ENCODE measurements around the gene ANKRD45.
"Not testable (repeated sequence)": the region's sequence is repeated elsewhere in the genome, so short reads cannot be mapped to it uniquely, and the experiment has no call there.

The ANKRD45 gene, protein sequence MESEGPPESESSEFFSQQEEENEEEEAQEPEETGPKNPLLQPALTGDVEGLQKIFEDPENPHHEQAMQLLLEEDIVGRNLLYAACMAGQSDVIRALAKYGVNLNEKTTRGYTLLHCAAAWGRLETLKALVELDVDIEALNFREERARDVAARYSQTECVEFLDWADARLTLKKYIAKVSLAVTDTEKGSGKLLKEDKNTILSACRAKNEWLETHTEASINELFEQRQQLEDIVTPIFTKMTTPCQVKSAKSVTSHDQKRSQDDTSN

DNA sequence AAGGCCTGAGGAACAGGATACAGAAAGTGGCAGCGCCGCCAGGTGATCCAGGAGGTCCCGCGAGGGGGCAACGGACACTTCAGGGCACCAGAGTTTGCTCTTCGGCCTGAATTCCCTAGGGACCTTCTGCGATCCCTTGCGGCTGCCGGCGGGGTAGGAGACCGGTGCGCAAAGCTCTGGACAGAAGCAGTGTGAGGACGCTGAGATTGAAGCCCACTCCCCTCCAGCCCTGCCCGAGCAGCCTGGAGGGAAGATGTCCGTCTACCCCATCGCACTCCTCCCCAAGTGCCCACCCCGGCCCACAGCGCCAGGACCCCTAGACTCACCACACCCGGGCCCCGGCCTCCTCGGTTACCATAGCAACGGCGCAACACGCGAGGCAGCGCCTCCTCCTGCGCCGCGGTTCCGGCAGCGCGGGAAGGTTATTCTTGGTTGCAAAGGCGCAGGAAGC, at the start of gene ANKRD45:
TSS of gene ANKRD45 (minus strand) at position 361 of the 451 bp plus-strand sequence. CDS start 10,433 bp downstream, outside the sequence.
- DNase-seq: peak; percentile 71 to 77

DNA sequence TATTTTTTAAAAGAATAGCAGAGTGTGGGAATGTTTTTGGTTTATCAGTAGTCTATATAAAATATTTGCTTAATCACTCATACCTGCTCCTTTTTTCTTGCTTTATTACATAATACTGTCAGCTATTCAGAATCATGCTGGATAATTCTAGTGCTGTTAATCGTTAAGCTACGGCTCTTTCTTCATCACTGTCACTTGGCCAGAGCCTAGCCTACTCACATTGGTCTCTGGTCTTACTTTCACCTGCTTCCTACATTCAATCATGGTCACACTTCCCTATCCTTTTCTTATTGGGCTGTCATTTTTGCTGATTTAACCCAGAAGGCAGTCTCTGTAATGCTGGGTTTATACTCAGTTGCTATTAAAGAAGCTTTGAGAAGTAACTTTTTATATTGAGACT, 47.6 kb upstream of the ANKRD45 start:
- no peak for DNase-seq

DNA sequence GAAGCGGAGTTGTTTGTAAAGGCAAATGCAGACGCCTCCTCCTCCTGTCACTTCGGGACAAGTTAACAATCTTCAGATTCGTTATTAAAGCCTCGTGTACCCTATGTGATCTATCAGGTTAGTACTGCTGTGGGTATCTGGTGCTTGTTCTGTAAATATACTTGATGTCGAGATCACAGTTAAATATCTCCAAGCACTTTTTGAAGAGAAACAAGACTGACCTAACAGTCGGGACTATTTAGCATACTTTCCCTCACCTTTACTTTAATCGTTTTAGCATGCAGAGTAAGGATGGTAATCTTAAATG, 45.8 kb upstream of the ANKRD45 start:
- DNase-seq: no peak

DNA sequence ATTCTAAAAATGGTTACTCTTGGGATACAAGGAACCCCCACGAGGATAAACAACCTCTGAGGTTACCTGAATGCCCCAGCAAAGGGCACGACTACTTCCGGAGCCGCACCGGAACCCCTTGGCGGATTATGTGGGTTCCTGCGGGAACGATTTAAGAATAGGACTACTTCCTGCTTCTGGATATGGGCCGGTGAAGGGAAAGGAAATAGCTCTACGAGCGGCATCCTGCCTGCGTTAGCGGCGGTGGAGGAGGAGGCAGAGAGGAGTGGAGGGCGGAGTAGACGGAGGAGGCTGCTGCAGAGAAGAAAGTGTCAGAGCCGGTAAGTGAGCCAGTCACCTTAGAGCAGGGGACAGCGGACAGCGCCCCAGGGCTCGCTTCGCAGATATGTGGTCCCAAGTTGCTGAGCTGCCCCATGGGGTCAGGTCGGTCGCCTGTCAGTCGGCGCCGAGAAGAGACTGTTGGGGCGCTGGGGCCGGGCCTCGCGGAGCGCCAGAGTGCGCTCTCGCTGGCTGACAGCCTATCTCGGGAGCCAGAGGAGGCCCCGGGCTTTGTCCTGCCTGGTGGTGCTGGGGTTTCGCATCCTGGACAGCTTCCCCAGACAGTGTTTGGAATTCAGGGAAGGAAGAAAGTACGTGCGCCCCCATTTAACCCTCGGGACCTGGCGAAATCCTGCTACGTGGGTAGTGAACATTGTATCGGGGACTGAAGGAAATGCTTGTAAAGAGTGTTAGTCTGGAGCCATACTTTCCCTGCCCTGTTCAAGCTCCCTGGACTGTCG, 45.3 kb upstream of the ANKRD45 start, which contains the start of gene KLHL20:
TSS of gene KLHL20 (plus strand) at position 223 of the 779 bp plus-strand sequence. CDS start 1,063 bp downstream, outside the sequence.
- DNase-seq: peak; percentile 81 to 85

DNA sequence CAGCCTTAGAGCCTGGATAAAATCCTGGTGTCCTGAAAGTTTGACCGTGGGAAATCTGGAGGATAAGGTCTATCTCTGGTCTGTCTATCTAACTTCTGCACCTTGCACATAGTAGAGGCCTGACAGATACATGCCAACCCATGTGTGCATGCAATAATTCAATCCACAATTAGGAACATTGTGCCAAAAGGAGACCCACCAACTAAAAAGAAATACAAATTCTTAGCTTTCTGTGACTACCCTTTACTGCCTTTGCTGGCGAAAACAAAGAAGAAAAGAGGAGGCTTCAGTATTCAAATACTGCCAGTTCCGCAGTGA, 44.7 kb upstream of the ANKRD45 start:
- DNase-seq: no peak

DNA sequence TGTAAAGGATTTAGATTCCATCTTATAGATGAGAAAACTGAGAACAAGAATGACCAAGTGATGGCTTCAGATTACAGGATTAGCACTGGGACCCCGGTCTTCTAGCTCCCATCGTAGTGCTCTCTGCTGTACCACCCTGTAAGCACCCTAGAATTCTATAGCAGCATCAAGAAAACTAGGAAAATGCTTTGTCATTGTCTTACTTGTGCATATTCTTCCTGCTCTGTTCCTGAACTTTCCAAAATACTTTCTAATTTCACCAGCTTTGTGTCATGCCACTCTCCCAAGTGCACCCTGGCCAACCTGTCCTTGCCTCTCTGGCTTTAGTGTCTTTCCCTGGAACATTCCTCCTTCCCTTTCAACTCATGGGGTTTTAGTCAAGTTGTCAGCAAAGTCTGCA, 39.1 kb upstream of the ANKRD45 start:
- no peak for DNase-seq

DNA sequence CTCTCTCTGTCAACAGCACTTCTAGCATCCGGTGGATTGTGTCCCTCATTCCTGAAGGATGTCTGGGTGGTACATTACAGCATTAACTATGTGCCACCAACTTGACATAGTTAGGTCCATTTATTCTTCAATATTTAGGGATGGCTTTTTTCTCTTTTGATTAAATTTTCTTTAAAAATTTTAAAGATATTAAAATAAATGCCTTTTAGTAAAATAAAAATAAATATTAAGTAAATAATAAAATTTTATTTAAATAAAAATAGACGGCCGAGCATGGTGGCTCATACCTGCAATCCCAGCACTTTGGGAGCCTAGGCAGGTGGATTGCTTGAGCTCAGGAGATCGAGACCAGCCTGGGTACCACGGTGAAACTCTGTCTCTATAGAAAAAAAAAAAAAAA, 35.5 kb upstream of the ANKRD45 start:
- DNase-seq: no peak

DNA sequence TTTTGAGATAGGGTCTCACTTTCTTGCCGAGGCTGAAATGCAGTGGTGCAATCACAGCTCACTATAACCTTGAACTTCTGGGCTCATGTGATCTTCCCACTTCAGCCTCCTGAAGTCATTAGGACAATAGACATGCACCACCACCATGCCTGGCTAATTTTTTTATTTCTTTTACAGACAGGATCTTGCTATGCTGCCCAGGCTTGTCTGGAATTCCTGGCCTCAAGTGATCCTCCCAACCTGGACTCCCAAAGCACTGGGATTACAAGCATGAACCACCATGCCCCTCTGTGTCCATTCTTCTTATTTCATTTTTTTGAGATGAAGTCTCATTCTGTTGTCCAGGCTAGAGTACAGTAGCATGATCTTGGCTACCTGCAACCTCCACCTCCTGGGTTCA, 33.1 kb upstream of the ANKRD45 start:
- DNase-seq: no peak

DNA sequence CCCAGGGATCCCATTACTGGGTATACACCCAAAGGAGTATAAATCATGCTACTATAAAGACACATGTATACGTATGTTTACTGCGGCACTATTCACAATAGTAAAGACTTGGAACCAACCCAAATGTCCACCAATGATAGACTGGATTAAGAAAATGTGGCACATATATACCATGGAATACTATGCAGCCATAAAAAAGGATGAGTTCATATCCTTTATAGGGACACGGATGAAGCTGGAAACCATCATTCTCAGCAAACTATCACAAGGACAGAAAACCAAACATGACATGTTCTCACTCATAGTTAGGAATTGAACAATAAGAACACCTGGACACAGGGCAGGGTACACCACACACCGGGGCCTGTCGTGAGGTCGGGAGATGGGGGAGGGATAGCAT, 31.6 kb upstream of the ANKRD45 start:
- not testable (repeated sequence) for DNase-seq

DNA sequence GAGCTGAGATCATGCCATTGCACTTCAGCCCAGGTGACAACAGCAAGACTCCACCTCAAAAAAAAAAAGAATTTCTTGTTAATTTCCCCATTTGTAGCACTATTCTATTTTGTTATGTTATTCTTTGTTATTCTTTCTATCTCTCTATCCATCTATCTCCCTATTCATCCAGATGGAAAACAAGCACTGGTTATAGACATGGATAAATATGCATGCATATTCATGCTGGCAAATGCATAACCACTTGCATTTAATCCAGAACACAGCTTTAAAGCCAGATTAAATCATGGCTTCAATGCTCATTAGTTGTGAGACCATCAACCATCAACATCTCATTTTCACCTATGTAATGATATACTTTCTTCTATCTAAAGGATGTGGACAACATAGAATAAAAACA, 23.6 kb upstream of the ANKRD45 start:
- DNase-seq: no peak

DNA sequence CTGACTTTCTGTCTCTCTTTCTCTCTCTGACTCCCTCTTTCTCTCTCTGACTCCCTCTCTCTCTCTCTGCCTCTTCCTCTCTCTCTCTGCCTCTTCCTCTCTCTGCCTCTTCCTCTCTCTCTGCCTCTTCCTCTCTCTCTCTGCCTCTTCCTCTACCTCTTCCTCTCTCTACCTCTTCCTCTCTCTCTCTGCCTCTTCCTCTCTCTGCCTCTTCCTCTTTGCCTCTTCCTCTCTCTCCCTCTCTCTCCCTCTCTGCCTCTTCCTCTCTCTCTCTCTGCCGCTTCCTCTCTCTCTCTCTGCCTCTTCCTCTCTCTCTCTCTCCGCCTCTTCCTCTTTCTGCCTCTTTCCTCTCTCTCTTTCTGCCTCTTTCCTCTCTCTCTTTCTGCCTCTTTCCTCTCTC, 18.6 kb upstream of the ANKRD45 start:
- DNase-seq: no peak

DNA sequence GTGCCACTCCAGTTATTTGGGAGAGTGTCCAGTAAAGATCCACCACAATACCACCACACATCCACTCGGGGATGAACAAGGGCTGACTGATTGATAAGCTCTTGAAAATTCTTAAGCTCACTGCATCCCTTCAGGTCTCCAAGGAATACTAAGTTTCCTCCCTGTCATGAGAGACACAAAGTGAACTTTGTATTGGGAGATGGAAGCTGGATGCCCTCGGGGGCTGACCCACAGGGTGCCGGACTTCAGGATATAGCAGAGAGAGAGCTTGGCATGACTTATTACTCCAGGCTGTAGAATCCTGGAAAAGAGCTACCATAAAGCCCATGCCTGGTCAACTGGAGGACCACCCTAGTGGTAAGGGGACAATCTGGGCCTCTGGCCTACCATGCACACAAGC, 15.5 kb upstream of the ANKRD45 start:
- not testable (repeated sequence) for DNase-seq

DNA sequence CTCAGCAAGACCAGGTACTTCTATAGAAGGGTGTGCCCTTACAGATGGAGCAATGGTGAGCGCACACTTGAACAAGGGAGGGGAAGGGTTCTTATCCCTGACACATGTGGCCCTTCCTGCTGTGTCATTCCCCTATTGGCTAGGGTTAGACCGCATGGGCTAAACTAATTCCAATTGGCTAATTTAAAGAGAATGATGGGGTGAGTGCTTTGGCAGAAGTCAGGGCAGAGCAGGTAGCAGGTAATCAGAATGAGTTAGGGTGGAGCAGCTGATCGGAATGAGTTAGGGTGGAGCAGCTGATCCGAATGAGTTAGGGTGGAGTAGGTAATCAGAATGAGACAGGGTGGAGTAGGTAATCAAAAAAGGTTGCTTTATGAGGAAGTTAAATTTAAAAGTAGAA, 14.2 kb upstream of the ANKRD45 start:
- DNase-seq: not testable (repeated sequence)

DNA sequence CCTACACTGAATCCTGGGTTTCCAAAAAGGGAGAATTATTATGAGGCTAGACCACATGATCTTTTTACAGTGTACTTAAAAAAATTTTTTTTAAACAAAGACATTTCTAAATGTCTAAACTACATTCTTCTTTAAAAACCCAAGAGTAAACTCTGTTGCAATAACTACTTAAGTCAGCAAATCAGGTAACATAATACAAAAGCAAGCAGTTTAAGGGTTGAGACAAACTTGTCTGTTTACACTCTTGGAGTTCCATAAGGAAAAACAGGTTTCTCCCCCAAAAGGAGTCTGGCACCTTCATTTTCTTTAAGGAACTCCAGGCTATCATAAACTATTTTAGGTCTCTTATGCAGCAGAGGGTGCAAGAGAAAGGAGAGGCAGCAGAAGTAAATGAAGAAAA, 12.5 kb upstream of the ANKRD45 start:
- DNase-seq: no peak

DNA sequence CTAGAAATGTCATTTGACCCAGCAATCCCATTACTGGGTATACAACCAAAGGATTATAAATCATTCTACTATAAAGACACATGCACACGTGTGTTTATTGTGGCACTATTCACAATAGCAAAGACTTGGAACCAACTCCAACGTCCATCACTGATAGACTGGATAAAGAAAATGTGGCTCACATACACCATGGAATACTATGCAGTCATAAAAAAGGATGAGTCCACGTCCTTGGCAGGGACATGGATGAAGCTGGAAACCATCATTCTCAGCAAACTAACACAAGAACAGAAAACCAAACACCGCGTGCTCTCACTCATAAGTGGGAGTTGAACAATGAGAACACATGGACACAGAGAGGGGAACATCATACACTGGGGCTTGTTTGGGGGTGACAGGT, 10.5 kb upstream of the ANKRD45 start:
- DNase-seq: not testable (repeated sequence)

DNA sequence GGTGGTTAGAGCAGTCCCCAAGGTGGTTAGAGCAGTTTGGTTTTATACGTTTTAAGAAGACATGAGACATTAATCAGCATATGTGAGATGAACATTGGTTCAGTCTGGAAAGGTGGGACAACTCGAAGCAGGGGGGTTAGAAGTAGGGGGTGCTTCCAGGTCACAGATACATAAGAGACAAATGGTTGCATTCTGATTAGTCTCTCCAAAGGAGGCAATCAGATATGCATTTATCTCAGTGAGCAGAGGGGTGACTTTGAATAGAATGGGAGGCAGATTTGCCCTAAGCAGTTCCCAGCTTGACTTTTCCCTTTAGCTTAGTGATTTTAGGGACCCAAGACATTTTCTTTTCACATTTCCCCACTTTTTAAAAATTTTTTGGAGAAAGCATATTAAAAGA, 4.8 kb upstream of the ANKRD45 start:
- DNase-seq: not testable (repeated sequence)

DNA sequence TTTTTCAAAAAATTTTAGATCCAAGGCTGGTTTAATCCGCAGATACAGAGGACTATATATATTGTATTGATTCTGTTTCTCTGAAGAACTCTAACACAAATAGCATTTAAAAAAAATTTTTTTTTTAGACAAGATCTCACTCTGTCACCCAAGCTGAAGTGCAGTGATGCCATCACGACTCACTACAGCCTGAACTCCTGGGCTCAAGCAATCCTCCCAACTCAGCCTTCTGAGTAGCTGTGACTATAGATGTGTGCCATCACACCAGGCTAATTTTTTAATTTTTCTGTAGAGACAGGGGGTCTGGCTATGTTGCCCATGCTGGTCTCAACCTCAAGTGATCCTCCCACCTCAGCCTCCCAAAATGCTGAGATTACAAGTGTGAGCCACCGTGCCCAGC, 3.0 kb downstream of the ANKRD45 start:
- no peak for DNase-seq

DNA sequence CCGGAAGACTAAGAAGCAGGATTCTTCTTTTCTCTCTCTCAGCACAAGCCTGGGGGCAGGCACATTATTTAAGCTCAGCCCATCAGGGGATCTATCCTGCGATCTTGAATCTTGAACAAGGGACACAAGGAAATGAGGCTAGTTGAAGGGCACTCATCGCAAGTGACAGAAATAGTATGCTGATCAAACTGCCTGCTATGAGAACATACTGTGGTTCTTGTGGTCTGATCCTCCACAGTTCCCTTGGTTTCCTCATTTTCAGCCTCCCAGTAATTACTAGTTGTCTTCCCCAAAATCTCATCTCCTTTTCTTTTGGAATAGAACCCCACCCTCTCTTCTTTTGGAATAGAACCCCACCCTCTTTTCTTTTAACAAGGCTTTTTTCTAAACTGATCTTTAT, 6.5 kb downstream of the ANKRD45 start:
- DNase-seq: no peak

DNA sequence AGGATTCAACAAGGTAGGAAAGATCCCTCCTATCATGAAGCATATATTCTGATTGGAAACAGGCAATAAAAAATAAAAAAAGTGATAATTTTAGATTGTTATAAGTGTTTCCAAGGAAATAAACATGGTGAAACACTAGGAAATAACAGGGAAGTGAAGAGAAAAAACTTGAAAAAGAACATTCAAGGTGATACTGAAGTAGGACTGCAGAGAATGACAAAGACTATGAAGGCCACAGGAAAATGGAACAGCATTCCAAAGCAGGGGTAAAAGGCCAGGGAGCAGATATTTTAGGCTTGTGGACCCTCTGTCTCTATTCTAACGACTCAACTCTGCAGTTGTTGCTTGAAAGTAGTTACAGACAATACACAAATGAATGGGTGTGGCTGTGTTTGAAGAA, 7.9 kb downstream of the ANKRD45 start:
- DNase-seq: no peak

DNA sequence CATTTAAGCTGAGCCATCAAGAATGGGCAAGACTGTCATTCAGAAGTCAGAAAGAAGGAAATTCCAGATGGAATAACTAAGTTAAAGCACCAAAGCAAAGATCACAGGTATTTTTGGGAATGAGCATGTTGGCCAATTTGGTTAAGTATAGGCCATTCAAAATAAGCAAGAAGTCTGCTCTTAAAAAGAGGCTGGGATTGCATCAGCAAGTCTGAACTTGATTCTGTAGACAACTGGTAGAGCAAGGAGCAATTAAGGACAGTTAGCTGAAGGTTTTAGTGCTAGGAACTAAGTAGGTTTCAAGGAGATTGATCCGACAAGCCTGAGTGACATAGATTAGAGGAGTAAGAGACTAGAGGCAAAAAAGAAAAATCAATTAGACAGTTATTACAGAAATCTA, 8.4 kb downstream of the ANKRD45 start:
- DNase-seq: no peak

DNA sequence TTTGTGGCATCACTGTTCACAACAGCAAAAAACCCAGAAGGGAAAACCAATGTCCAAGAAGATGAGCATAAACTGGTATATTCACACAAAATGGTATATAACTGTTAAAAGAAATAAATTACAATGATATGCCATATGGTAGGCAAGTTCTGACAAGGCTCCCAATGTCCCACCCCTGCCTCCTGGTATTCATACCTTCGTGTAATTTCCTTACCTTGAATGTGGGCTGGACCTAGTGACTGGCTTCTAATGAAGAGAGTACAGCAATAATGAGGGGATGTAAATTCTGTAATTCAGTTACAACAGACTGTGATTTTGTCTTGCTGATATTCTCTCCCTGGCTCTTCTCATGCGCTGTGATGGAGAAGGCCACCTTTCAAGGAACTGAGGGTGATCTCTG, 9.3 kb downstream of the ANKRD45 start:
- no peak for DNase-seq

DNA sequence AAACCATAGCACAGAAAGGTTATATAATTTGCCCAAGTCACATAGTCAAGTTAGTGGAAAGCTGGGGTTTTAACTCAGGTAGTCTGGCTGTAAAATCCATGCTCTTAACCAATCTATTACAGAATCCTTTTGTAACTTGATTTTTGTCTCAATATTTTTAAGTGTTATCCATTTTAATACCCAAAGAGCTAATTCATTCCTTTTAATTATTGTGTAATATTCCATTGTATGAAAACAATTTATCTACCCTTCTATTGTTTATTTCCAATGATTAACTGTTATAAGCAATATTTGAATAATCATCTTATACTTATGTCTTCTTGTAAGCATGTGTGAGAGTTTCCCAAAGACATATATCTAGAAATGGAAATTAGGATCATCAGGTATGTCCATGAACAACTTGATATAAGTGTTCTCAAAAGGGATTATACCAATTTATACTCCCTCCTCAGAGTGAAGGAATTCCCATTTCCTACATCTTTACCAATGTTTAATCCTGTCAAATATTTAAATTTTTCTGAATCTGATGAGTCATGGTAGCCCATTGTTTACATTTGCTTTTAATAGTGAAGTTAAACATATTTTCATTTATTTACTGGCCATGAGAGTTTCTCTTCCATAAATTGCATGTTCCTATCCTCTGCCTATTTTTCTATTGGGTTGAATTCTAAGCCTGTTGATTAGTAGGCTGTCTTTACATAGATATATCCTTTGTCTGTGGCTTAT, 20.6 kb downstream of the ANKRD45 start:
- DNase-seq: no peak

DNA sequence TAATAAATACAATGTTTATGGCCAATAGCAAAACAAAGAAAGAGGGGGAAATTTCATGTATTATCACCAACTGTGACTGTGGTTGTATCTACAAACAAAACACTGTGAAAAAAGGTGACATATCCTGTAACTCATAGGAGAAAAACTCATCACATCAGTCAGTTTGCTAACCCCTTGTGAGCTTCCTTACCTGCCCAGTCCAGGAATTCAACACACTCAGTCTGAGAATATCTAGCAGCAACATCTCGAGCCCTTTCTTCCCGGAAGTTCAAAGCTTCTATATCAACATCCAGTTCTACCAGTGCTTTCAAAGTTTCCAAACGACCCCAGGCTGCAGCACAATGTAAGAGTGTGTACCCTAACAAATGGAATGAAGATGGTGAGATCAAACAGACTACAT, 23.0 kb downstream of the ANKRD45 start:
- DNase-seq: no peak
